ENCODE data around the gene GGT6. TPM values are rescaled to one million over a fixed set of nuclear protein-coding genes. Genes with fewer than 3 reads are reported as not detected.
A peak's percentile ranks its signal among the peaks of the same experiment; 100 is the strongest.

GGT6 gene
- total and polyA plus RNA-seq, 4 donors: 2.8 to 12.3 (median 7.4) TPM

DNA sequence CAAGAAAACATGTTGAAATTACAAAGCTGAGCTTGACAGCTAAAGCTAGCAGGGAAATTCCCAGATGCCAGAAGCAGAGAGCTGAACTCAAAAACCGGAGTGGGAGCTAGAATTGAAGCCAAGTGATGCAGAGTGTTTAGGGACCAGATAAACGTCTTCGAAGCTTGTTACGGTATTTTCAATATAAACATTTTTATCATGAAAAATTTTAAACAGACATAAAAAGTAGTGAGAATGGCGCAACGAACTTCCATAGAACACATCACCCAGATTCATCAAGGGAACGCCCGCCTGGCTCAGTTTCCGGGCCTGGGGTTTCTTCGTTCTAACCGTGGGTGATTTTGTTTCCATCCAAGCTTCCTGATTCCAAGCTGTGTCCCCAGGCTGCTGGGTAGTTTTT lies 43.6 kb downstream of the GGT6 start:
- H3K27me3 ChIP-seq (ENCODE audit: control insufficient read depth in 3 of 3, insufficient read depth in 3 of 3, low read length in 2 of 3): no peaks in the 10 kb centered on the region
- H3K36me3 ChIP-seq (ENCODE audit: control insufficient read depth in 4 of 4, insufficient read depth in 4 of 4, low read length in 4 of 4): no peaks in the 10 kb centered on the region
- WGBS, 2 donors: 55 to 64% methylated on average over 11 of the region's 11 CpGs
- H3K27ac ChIP-seq (ENCODE audit: low read depth in 1 of 2, low read length in 1 of 2): peak overlapping the region in 1 of 2 donors; percentile 81
- H3K9me3 ChIP-seq (ENCODE audit: control insufficient read depth in 4 of 4, insufficient read depth in 3 of 4, low read length in 3 of 4): no peaks in the 10 kb centered on the region
- H3K9ac ChIP-seq (ENCODE audit: insufficient read depth in 1 of 2, low read length in 2 of 2): peak overlapping the region in 1 of 2 donors; percentile 17
- DNase-seq: peak; percentile 76 to 95 (median 91)
- H3K4me3 ChIP-seq: no peak overlapping the region
- peaks cover 0 to 54% (median 46%) of the 10 kb centered on the region in 5 donors for H3K4me1 ChIP-seq (ENCODE audit: control insufficient read depth in 5 of 5, insufficient read depth in 5 of 5, low read length in 5 of 5)
- ATAC-seq (ENCODE audit: insufficient read depth, low FRiP score): no peak
- TF ChIP-seq, protein P1, sequence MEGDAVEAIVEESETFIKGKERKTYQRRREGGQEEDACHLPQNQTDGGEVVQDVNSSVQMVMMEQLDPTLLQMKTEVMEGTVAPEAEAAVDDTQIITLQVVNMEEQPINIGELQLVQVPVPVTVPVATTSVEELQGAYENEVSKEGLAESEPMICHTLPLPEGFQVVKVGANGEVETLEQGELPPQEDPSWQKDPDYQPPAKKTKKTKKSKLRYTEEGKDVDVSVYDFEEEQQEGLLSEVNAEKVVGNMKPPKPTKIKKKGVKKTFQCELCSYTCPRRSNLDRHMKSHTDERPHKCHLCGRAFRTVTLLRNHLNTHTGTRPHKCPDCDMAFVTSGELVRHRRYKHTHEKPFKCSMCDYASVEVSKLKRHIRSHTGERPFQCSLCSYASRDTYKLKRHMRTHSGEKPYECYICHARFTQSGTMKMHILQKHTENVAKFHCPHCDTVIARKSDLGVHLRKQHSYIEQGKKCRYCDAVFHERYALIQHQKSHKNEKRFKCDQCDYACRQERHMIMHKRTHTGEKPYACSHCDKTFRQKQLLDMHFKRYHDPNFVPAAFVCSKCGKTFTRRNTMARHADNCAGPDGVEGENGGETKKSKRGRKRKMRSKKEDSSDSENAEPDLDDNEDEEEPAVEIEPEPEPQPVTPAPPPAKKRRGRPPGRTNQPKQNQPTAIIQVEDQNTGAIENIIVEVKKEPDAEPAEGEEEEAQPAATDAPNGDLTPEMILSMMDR (IDR thresholded peaks at IDR 0.05; ENCODE audit: control extremely low read depth, extremely low read depth): no peak

DNA sequence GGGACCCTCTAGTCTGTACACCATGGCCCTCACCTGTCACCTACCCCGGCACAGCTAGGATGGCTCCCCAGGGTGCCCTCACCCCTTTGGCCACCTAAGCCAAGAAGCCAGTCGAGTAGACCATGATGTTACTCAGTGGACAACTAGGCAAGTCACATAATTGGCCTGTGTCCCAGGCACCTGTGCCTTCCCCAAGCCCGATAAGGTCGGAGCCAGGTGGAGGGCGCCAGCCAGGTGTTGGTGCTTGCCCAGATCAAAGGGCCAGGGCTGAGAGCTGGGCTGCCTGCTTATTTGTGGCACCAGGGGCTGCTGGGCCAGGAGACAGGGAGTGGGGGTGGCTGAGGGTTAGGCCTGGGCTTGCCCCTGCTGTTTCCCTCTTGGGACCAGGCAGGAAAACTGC lies 44.9 kb downstream of the GGT6 start:
- Histone ChIP-seq H3K9ac (ENCODE audit: insufficient read depth in 1 of 2, low read length in 2 of 2) (no peak overlapping the region), H3K27me3 (ENCODE audit: control insufficient read depth in 3 of 3, insufficient read depth in 3 of 3, low read length in 2 of 3) (no peaks in the 10 kb centered on the region), H3K4me3 (no peak overlapping the region), H3K36me3 (ENCODE audit: control insufficient read depth in 4 of 4, insufficient read depth in 4 of 4, low read length in 4 of 4) (no peaks in the 10 kb centered on the region), H3K9me3 (ENCODE audit: control insufficient read depth in 4 of 4, insufficient read depth in 3 of 4, low read length in 3 of 4) (no peaks in the 10 kb centered on the region), H3K4me1 (ENCODE audit: control insufficient read depth in 5 of 5, insufficient read depth in 5 of 5, low read length in 5 of 5) (peaks cover 0 to 62% (median 41%) of the 10 kb centered on the region in 5 donors), H3K27ac (ENCODE audit: low read depth in 1 of 2, low read length in 1 of 2) (peak overlapping the region in 1 of 2 donors; percentile 88)
- TF ChIP-seq, protein P1 (IDR thresholded peaks at IDR 0.05; ENCODE audit: control extremely low read depth, extremely low read depth): no peak
- DNase-seq (no peak), ATAC-seq (ENCODE audit: insufficient read depth, low FRiP score) (no peak)
- 71 to 93% methylated on average over 5 of the region's 5 CpGs for WGBS, 2 donors

DNA sequence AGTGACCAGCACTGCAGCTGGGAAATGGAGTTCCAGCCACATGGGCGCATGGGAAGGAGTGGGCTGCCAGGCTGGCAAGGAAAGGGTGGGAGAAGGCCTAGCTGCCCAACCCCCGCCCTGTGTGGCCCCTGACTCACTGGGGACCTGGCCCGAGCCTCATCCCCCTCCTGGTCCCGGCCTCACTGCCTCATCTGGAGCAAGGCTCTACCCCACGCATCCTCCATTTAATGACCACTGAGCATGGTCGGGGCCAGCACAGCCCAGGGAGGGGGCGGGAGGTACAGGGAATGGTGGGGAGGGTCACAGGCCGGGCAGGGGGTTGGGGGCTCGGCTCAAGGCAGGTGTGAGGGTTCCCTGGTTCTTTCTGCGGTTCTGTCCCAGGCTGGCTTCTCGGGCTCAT lies 45.6 kb downstream of the GGT6 start:
- H3K9ac ChIP-seq (ENCODE audit: insufficient read depth in 1 of 2, low read length in 2 of 2): no peak overlapping the region
- H3K9me3 ChIP-seq (ENCODE audit: control insufficient read depth in 4 of 4, insufficient read depth in 3 of 4, low read length in 3 of 4): no peaks in the 10 kb centered on the region
- no peak overlapping the region for H3K4me3 ChIP-seq
- H3K36me3 ChIP-seq (ENCODE audit: control insufficient read depth in 4 of 4, insufficient read depth in 4 of 4, low read length in 4 of 4): no peaks in the 10 kb centered on the region
- H3K27ac ChIP-seq (ENCODE audit: low read depth in 1 of 2, low read length in 1 of 2): peak overlapping the region in 1 of 2 donors; percentile 88
- 84 to 92% methylated on average over 10 to 11 of the region's 11 CpGs for WGBS, 2 donors
- H3K4me1 ChIP-seq (ENCODE audit: control insufficient read depth in 5 of 5, insufficient read depth in 5 of 5, low read length in 5 of 5): peaks cover 0 to 55% (median 34%) of the 10 kb centered on the region in 5 donors
- H3K27me3 ChIP-seq (ENCODE audit: control insufficient read depth in 3 of 3, insufficient read depth in 3 of 3, low read length in 2 of 3): no peaks in the 10 kb centered on the region
- no peak for ATAC-seq (ENCODE audit: insufficient read depth, low FRiP score)
- TF ChIP-seq, protein P1 (IDR thresholded peaks at IDR 0.05; ENCODE audit: control extremely low read depth, extremely low read depth): no peak
- DNase-seq: no peak

DNA sequence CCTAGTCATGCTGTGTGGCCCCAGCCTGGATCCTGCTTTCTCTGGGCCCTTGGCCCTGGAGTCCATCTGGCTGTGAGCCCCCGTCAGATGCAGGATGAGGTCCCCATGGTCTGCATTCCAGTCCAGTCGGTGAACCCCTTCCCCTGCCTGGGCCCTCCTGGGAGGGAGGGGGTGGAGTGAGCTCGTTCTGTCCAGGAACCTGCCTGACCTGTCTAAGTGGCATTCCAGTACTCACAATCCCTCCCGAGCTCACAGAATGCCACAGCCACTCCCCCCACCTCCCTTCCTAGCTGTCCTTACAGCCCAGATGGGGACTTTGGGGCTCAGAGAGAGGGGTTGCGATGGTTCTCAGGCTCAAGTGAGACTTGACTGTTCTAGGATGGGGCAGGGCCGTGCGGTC lies 46.2 kb downstream of the GGT6 start:
- H3K36me3 ChIP-seq (ENCODE audit: control insufficient read depth in 4 of 4, insufficient read depth in 4 of 4, low read length in 4 of 4): no peaks in the 10 kb centered on the region
- peak overlapping the region in 1 of 2 donors; percentile 88 for H3K27ac ChIP-seq (ENCODE audit: low read depth in 1 of 2, low read length in 1 of 2)
- no peaks in the 10 kb centered on the region for H3K9me3 ChIP-seq (ENCODE audit: control insufficient read depth in 4 of 4, insufficient read depth in 3 of 4, low read length in 3 of 4)
- DNase-seq: peak; percentile 74 to 88 (median 85)
- no peaks in the 10 kb centered on the region for H3K27me3 ChIP-seq (ENCODE audit: control insufficient read depth in 3 of 3, insufficient read depth in 3 of 3, low read length in 2 of 3)
- ATAC-seq (ENCODE audit: insufficient read depth, low FRiP score): no peak
- H3K9ac ChIP-seq (ENCODE audit: insufficient read depth in 1 of 2, low read length in 2 of 2): peak overlapping the region in 1 of 2 donors; percentile 26
- H3K4me3 ChIP-seq: no peak overlapping the region
- WGBS, 2 donors: 67 to 80% methylated on average over 7 of the region's 7 CpGs
- peaks cover 0 to 57% (median 29%) of the 10 kb centered on the region in 5 donors for H3K4me1 ChIP-seq (ENCODE audit: control insufficient read depth in 5 of 5, insufficient read depth in 5 of 5, low read length in 5 of 5)
- TF ChIP-seq, protein P1 (IDR thresholded peaks at IDR 0.05; ENCODE audit: control extremely low read depth, extremely low read depth): no peak
